Measurements from ENCODE around the gene PCNX2.

The PCNX2 gene

DNA sequence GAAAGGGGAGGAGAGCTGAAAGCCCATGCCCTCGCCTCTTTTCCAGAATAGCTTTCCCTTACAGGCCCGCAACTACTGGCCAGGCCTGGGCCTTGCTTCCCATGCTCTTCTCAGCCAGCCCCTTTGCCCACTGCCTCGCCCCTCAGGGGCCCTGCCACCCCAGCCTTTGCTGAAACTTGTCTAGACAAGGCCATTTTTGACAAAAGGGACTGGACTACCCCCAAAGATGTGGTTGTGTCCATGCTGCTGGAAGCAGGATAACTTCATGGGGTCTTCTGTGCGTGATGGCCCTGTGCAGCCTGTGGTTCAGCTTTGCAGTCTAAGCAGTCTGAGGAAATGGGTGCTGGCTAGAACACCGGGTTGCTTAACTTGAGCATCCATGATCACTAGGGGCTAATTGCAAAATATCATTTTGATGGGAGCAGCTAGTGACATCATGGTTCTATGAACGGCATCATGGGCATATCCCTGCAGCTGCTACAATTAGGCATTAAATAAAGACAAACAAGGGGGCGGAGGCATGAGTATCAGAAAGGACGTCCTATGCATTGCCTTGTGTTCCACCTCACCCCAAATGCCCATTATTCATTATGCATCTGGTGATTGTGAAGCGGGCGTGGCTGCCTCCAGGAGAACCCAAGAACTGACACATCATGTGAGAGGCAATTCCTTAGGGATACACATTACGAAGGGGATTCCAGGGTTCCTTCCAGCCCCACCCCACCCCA is 308.3 kb downstream of the PCNX2 start:
- no peak for DNase-seq (ENCODE audit: low read depth, low spot score)

DNA sequence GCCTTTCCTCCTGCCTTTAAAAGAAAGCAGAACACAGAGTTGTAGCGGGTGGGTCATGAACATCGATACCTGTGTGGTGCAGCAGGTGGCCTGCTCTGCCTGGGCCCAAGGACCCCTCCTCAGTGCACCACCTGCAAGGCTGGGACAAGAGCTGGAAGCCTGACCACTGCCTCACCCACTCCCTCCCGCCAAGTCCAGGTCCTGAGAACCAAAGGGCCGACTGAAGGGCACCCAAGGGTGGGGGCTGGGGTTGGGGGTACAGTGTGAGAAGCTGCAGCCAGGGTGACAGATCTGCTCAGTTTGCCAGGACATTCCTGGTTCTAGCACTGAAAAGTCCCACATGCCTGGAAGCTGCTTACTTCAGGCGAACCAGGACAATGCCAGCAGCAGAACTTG is 309.0 kb downstream of the PCNX2 start:
- DNase-seq (ENCODE audit: low read depth, low spot score): no peak

DNA sequence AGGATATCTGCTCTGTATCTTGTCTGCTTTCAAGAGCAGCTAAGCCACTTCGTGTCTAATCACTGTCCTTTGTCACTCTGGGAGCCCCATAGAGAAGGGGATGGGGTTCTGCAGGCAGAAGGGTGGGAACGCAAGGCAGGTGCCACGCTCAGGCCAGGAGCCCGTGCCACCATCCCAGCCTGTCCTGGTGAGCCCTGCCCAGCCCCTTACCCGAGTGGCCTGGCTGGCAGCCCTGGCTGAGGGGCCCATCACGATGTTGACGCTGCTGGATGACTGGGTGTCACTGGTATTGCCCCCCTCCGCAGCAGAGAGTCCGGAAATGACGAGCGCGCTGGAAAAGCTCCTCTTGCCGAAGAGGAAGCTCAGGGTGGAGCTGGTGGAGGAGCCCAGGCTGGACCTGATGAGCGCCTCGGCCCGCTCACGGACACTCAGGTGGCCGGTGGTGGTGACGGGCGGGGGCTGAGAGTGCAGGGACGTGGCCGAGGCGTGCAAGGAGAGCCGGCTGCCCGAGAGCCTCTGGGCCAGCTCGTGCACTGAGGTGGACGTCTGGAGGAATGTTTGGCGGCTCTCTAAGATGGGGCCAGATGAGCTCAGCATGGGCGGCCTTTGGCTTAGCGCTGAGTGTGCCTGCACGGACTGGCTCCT is 309.5 kb downstream of the PCNX2 start:
- no peak for DNase-seq (ENCODE audit: low read depth, low spot score)

DNA sequence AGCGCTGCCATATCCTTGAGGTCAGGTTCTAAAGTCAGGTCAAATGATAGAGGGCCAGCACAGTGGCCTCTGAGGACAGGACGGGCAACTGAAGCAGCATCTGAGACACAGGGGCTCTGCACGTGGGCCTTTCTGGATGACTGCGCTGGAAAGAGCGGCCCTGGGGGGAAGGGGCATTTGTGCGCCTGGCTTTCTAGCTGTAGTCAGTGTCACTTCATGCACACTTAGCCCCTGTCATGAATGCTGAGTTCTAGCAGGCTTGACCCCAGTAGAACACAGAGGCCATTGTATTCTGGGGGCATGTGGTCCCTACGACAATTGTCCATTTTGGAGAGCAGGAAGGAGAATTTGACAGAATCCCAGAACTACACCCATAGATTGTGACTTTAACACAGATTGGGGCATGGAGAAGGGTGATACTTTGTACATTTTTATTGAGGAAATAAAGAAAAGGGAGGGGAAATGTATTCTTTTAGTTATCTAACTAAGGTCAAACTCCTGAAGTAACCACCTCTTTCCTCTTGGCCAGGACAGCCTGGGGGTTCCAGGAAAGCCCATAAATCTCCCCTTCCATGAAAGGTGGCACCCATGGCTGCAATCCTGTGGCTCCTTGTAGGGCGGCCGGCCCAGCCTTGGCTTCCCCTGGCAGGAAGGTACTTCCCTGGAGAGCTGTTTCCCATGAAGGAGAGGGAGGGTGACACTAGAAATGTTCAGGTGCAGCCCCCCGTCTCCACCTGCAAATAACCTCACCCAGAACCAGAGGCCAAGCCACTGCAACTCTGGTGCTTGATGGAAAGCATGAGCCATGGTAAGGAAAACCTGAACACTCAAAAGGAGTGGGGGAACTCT is 310.7 kb downstream of the PCNX2 start:
- no peak for DNase-seq (ENCODE audit: low read depth, low spot score)

DNA sequence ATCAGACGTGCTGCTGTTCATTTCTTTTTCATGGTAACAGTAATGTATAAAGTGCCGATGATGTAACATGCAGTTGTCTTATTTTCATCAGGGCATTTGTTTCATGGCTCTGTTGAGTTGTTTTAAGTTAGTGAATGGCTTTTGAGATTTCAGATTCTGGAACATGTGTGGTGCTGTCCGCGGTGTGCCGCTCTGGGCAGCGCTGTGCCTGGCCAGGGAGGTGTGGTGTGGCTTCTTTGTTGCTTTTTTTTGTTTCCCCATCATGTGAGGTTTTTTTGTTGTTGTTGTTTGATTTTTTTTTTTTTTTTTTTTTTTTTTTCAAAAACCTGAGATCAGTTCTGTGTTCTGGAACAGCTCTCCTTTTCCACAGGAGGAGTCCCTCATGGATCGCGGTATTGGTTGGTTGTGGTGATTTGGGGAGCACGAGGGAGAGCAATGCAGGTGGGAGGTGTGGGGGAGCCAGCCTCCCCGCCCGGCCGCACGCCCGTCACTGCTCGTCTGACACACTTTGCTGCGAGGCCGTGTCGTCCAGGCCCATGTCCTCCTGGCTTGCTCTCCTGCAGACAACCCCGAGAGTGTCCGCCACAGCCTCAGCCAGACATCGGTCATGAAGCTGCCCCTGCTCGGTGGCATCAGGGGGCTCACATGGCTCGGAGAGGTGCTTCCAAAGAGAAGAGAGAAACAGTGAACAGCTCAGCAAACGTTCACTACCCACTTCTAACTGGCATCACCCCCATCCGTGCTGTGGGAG is 311.5 kb downstream of the PCNX2 start:
- no peak for DNase-seq (ENCODE audit: low read depth, low spot score)

DNA sequence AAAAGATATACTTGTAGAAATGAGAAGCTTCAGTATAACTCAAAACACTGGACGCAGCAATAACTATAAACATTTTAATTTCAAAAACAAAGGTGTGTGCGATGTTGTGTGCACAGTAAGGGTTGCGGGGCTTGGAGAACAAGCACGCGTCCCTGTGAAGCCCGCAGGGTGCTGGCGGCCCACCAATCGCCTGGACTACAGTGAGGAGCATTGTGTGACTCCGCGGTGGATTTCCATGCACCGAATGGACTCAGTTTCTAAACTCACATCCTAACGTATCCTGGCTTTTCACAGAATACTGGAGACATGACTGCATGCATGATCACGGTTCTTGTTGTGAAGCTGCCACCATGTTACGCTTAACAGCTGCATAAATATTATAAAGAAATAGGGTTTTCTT is 312.1 kb downstream of the PCNX2 start:
- no peak for DNase-seq (ENCODE audit: low read depth, low spot score)

DNA sequence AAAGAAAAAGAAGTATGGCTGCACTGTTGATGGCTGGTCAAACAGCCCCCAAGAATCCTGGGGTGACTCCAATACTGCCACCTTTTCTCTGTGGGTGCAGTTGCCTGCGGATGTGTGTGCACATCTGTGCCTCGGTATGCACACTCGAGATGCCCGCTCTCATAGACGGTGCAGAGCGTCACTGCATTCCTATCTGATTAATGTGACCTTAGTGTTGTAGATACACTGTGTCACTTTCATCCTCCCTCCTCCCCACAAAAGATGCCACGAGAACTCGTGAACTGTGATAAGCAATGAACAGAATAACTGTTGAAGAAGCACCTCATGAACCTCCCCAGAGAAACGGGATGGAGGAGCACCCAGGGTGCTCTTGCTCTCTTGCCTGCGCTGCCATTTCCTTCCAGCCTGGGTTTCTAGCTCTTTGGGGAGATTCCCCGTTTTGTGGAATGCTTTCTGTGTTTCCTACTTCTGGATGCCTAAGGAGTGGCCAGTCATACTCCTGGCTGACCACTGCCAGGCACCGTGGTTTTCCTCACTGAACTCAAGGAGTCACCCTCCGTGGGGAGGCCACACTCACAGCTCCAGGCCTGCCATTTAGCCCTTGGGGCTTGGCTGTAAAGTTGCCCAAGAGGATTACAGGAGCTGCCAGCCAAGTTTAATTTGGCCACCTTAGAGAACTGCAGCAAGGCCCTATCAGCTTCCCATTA is 313.1 kb downstream of the PCNX2 start:
- DNase-seq (ENCODE audit: low read depth, low spot score): no peak

DNA sequence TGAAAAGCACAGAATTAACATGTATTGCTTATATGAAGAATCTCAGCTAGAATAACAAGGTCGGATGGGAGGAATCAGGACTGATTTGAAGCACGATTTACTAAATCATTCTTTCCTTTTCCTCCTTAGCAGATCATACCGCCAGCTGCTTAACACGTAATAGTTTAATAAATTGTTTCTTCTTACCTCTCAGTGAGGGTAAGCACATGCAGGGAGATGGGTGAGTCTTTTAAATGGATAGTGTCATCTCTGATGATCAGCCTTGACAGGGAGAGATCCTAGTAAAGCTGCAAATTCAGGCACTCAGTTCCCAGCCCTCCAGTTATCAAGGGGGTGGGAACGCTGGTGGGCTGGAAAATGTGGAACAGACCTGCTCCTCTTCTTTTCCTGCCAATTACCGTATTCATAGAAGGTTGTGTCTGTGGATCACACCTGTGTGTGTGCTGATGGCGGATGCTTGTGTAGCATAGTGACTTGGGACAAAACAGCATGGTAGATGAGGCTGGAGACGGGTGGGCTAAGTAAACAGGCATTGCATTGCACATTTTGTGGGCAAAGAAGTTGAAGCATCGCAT is 314.5 kb downstream of the PCNX2 start:
- no peak for DNase-seq (ENCODE audit: low read depth, low spot score)

DNA sequence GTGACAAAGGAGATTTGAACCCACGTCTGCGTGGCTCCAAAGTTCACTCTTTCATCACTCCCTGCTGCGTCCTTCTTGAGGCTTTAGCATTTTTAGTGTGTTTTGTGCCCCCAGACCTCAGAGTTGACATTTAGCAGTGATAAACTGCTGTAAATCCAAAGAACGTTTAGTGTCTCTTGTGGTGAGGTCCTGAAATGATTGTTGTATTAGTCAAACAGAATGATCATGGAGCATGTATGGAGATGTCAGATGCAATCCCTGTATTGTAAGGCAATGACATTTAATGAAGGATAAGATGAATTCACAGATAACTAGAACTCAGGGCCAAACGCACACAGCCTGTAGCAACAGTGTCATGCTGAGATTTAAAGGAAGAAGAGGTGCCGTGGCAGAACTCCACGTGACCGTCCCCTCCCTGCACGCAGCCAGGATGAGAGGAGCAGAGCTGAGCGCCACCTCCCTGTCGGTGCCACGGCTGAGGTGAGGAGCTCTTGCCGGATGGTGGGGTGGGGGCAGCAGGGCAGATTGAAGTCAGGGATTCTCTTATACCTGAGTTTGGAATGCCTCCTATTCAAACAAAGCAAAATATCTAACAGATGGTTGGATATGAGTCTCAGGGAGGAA is 315.1 kb downstream of the PCNX2 start:
- DNase-seq (ENCODE audit: low read depth, low spot score): no peak

DNA sequence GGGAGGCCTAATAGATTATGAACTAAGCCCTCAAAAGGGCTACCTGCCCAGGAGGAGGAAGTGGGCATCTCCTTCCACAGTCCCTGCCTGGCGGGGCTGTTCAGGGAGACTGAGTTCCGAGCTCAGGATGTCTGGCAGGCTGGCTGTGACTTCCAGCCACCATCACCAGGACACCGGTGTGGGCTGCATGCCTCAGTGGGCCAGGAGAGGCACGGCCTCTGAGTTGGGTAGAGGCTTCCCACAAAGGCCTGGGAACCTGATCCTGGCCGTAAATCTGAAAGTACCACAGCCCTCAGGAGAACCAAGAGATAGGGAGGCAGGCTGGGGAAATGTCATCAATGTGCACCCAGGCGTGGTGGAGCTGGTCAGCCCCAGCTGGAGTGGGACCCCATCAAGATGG is 316.0 kb downstream of the PCNX2 start:
- no peak for DNase-seq (ENCODE audit: low read depth, low spot score)

DNA sequence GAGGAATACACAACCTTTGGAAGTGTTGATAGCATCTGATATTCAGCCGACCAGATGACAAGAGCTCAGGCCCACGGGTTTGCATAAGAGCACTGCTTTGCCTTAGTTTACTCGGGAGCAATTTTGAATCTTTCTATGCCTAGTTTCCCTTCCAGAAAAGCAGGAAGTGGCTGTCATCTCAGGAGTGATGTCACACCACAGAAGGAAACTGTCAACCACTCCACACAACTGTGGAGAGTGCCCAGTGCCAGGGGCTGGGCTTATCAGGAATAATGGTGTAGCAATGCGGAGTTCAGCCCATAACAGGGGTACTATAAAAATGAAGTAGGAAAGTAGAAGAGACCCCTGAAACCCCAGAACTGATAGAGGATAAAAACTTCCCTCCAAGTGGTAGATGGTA is 316.7 kb downstream of the PCNX2 start:
- DNase-seq (ENCODE audit: low read depth, low spot score): no peak

DNA sequence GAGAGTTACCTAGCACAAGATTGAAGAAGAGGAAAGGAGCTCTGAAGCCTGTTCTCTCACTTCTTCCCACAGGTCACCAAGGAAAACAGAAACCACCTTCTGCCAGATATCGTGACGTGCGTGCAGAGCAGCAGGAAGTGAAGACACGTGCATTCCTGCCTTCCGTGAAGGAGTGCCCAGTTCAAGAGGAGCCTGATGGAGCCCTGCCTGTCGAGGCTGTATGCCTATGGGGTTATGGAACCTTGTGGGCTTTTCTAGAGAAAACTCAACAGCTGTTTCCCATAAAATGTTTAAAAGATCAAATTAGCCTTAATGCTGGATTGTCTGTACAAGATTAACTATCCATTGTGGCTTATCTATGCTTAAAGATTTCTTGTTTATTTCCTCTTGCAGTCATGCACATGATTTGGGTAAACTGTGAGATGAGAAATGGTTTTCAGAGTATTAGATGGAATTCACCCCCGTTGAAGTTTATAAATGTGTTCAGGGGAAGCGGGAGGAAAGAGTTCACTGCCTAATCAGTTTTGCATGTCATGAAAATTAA is 317.4 kb downstream of the PCNX2 start:
- no peak for DNase-seq (ENCODE audit: low read depth, low spot score)

DNA sequence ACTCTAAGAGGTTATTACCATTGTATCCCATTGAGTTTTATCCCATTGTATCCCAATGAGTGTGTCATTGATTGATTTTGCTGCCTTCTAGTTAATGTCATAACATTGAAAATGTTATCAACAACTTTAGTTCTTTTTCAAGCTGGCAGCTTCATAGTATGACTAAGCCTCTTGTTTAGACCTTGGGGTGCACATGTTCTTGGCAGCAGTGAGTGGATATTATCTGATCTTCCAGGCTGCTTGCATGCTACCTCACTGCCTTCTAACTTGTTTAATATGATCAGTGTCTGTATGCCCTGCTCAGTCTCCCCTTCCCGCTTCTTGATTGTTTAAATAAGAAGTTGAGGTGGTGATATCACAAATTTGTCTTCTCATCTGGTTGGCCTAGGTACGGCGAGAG is 320.6 kb downstream of the PCNX2 start:
- DNase-seq (ENCODE audit: low read depth, low spot score): no peak

DNA sequence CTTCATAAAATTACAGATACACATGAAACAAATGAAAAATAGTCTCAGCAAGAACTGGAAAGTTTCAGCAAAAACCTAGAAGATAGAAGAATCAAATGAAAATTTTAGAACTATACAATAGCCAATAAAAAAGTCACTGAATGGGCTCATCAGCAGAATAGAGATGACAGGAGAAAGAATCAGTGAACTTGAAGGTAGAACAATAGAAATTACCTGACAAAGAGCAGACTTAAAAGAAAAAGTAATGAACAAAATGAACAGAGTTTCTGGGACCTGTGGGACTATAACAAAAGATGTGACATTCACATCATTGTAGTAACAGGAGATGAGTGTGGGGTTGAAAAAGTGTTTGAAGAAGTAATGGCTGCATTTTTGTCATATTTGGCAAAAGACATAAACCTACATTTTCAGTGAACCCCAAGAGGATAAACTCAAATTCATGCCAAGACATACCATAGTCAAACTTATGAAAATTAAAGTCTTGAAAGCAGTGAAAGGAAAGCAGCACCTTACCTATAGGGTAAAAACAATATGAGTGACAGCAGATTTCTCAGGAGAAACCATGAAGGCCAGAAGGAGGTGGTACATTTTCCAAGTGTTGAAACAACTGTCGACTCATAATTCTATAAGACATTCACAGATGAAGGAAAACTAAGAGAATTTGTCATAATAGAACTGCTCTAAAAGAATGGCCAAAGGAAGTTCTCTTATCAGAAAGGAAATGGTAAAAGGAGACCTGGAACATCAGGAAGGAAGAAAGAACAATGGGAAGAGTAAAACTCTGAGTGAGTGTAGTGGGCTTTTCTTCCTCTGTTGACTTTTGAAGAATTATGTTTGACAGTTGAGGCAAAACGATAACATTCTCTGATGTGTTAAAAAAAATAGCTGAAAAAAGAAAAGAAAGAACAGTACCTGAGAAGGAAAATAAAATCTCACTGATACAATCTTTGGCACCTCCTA is 321.6 kb downstream of the PCNX2 start:
- no peak for DNase-seq (ENCODE audit: low read depth, low spot score)

DNA sequence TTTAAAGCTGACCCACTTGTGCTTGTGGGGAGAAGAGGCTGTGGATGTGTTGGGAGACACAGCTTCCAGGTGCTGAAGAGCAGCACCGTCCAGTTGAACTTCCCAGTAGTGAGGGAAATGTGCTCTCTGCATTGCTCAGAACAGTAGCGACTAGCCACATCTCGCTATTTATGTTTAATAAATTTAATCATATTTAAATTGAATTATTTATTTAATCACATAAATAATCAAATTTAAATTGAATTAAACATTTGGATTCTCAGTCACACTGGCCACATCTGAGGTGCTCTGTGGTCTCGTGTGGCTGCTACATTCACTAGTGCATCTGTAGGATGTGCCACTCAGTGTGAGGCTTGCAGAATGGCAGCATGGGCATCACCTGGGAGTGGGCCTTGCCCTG is 325.0 kb downstream of the PCNX2 start:
- no peak for DNase-seq (ENCODE audit: low read depth, low spot score)

DNA sequence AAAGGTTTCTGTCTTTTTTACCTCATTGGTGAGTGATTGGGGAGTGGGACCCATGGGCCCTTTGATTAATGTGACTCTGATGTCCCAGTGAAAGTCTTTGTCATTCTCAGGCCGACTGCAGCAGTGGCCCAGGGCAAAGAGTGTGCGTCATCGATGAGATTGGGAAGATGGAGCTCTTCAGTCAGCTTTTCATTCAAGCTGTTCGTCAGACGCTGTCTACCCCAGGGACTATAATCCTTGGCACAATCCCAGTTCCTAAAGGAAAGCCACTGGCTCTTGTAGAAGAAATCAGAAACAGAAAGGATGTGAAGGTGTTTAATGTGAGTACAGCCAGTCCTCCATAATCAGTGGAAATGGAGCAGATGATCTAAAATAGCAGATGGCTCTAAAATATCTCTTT is 325.7 kb downstream of the PCNX2 start:
- DNase-seq (ENCODE audit: low read depth, low spot score): no peak

DNA sequence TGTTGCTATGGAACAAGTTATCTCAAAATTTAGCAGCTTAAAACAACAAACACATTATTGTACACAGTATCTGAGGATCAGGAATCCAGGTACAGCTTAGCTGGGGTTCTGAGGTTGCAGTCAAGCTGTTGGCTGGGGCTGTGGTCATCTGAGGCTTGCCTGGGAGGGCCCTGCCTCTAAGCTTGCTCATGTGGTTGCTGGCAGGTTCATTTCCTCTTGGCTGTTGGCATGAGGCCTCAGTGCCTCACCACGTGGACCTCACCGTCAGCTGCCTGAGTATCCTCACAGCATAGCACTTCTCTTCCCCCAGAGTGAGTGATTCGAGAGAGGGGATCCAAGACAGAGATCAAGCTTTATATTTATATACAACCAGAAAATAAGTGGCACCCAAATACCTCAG is 326.6 kb downstream of the PCNX2 start:
- no peak for DNase-seq (ENCODE audit: low read depth, low spot score)

DNA sequence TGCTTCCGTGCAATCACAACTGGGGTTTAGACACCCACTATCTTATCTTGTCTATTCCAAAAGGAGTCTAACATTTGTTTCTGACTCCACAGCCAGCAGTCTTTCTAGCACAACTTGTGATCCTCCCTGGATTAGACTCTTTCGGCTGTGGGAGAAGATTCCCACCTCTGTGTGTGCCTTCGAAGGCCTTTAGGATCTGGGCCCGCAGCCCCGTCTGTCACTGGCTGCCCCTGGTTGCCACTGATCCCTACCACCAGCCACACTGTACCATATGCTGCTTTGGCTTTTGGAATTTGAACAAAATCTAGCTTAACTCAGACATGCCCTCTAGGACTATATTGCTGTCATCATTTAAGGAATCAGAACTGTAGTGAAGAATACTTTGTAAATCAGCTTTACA is 327.1 kb downstream of the PCNX2 start:
- DNase-seq (ENCODE audit: low read depth, low spot score): no peak

DNA sequence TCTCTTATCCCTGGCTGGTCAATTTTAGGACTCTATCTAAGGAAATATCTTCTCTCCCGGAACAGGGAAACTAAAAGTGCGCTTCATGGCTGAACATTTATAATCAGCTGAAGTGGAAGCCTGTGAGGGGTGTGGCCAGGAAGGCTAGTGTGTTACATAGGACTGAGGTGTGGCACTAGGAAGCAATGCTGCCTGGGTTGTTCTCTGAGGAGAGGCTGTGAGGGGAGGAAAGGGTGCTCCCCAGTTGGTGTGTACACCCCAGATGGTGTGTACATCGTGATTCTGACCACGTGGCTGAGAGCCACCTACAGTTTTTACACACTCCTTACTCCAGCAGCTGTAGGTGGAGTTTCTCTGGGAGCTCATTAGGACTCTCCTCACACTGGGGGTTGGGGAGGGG is 328.9 kb downstream of the PCNX2 start:
- no peak for DNase-seq (ENCODE audit: low read depth, low spot score)

All from ELF-1 (cell line).